ENCODE results near the gene NBPF4.

The NBPF4 gene

GRCh38 chr1:108200687-108201051, 43.2 kb downstream of the NBPF4 start:
- peak; percentile 50; the same call in 1 of the 2 replicates for TF ChIP-seq CTCF (IDR thresholded peaks at IDR 0.05)

GRCh38 chr1:108199781-108200686, 43.8 kb downstream of the NBPF4 start, which contains the start of gene SLC25A24:
TSS of gene SLC25A24 (minus strand) at chr1:108200343. CDS start at chr1:108200138, 205 bp downstream.
- no peak for TF ChIP-seq CTCF (IDR thresholded peaks at IDR 0.05)

GRCh38 chr1:108199201-108199691, 44.6 kb downstream of the NBPF4 start:
- no peak for TF ChIP-seq CTCF (IDR thresholded peaks at IDR 0.05)

GRCh38 chr1:108194051-108194450, 49.8 kb downstream of the NBPF4 start:
- no peak for TF ChIP-seq CTCF (IDR thresholded peaks at IDR 0.05)

GRCh38 chr1:108193333-108193732, 50.5 kb downstream of the NBPF4 start:
- no peak for TF ChIP-seq CTCF (IDR thresholded peaks at IDR 0.05)

GRCh38 chr1:108192581-108192980, 51.3 kb downstream of the NBPF4 start:
- no peak for TF ChIP-seq CTCF (IDR thresholded peaks at IDR 0.05)

- TF ChIP-seq CTCF (IDR thresholded peaks at IDR 0.05): no peak
Observed at GRCh38 chr1:108190686-108191416, 53.0 kb downstream of the NBPF4 start.
